Measurements from ENCODE around the gene WIPF1. TPM values are rescaled to one million over a fixed set of nuclear protein-coding genes. Genes with fewer than 3 reads are reported as not detected.

Gene WIPF1
- total RNA-seq, 1 experiment from 2014 or later = 6.4 TPM

DNA sequence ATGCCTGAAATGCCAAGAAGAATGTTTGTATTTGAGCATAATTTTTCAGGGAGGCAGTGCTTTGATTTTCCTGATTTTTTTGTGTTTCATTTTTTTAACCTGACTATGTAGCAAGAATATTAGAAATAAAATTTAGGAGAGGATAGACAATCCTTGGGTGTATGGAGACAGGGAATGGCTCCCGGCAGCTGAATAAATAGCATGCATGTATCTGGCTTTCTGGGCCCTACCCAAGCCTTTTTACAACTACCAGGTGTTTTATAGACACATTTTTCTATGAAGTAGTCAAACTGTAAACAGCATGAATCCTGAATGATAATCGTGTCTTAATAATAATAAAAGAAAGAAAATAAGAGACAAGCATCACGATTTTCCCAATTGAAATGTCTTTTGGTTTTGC is 52.4 kb downstream of the WIPF1 start (continued):
- no peak for TF ChIP-seq SMAD4 (CRISPR knock-in tag; IDR thresholded peaks at IDR 0.05)
- TF ChIP-seq ZNF423 (CRISPR knock-in tag; IDR thresholded peaks at IDR 0.05) = no peak
- TF ChIP-seq OVOL2 (CRISPR knock-in tag; IDR thresholded peaks at IDR 0.05; ENCODE audit: borderline replicate concordance) = no peak
- TF ChIP-seq, protein P1, sequence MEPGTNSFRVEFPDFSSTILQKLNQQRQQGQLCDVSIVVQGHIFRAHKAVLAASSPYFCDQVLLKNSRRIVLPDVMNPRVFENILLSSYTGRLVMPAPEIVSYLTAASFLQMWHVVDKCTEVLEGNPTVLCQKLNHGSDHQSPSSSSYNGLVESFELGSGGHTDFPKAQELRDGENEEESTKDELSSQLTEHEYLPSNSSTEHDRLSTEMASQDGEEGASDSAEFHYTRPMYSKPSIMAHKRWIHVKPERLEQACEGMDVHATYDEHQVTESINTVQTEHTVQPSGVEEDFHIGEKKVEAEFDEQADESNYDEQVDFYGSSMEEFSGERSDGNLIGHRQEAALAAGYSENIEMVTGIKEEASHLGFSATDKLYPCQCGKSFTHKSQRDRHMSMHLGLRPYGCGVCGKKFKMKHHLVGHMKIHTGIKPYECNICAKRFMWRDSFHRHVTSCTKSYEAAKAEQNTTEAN (CRISPR knock-in tag; IDR thresholded peaks at IDR 0.05) = no peak
- no peak for TF ChIP-seq SMAD3 (CRISPR knock-in tag; IDR thresholded peaks at IDR 0.05; ENCODE audit: borderline replicate concordance)
- TF ChIP-seq, protein P2, sequence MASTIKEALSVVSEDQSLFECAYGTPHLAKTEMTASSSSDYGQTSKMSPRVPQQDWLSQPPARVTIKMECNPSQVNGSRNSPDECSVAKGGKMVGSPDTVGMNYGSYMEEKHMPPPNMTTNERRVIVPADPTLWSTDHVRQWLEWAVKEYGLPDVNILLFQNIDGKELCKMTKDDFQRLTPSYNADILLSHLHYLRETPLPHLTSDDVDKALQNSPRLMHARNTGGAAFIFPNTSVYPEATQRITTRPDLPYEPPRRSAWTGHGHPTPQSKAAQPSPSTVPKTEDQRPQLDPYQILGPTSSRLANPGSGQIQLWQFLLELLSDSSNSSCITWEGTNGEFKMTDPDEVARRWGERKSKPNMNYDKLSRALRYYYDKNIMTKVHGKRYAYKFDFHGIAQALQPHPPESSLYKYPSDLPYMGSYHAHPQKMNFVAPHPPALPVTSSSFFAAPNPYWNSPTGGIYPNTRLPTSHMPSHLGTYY (CRISPR knock-in tag; IDR thresholded peaks at IDR 0.05) = no peak
- TF ChIP-seq, protein P3, sequence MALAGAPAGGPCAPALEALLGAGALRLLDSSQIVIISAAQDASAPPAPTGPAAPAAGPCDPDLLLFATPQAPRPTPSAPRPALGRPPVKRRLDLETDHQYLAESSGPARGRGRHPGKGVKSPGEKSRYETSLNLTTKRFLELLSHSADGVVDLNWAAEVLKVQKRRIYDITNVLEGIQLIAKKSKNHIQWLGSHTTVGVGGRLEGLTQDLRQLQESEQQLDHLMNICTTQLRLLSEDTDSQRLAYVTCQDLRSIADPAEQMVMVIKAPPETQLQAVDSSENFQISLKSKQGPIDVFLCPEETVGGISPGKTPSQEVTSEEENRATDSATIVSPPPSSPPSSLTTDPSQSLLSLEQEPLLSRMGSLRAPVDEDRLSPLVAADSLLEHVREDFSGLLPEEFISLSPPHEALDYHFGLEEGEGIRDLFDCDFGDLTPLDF (CRISPR knock-in tag; IDR thresholded peaks at IDR 0.05) = no peak
- no peak for TF ChIP-seq ZNF232 (CRISPR knock-in tag; IDR thresholded peaks at IDR 0.05)
- TF ChIP-seq, protein P4, sequence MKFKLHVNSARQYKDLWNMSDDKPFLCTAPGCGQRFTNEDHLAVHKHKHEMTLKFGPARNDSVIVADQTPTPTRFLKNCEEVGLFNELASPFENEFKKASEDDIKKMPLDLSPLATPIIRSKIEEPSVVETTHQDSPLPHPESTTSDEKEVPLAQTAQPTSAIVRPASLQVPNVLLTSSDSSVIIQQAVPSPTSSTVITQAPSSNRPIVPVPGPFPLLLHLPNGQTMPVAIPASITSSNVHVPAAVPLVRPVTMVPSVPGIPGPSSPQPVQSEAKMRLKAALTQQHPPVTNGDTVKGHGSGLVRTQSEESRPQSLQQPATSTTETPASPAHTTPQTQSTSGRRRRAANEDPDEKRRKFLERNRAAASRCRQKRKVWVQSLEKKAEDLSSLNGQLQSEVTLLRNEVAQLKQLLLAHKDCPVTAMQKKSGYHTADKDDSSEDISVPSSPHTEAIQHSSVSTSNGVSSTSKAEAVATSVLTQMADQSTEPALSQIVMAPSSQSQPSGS (CRISPR knock-in tag; IDR thresholded peaks at IDR 0.05; ENCODE audit: borderline replicate concordance, low read depth) = no peak
- TF ChIP-seq, protein P5, sequence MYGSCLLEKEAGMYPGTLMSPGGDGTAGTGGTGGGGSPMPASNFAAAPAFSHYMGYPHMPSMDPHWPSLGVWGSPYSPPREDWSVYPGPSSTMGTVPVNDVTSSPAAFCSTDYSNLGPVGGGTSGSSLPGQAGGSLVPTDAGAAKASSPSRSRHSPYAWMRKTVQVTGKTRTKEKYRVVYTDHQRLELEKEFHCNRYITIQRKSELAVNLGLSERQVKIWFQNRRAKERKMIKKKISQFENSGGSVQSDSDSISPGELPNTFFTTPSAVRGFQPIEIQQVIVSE (CRISPR knock-in tag; IDR thresholded peaks at IDR 0.05; ENCODE audit: borderline replicate concordance) = no peak

DNA sequence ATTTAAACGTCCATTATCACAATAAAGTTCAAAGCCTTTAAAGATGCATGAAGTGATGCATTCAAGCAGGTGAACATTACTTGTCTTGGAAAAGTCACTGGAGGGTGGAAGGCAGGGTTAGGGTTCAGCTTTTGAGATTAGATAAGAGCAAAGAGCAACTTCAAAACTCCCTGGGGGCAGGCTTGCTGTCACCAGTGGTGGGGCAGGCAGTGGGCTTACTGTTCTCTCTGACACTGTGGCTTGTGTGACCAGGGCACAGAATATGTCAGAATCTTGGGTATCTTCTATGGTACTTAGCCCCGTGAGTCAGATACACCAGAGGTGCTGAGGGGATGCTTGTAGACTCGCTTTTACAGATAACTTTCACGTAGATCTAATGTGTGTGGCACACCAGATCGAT is 52.8 kb downstream of the WIPF1 start:
- DNase-seq (ENCODE audit: low spot score) (no peak), ATAC-seq (no peak)
- Mint-ChIP-seq H3K36me3 (no peaks in the 10 kb centered on the region), H3K27ac (no peak overlapping the region), H3K9me3 (peaks cover 15% of the 10 kb centered on the region), H3K4me3 (no peak overlapping the region), H3K4me1 (peaks cover 9% of the 10 kb centered on the region), H3K27me3 (ENCODE audit: low read depth) (no peaks in the 10 kb centered on the region; the same call in 1 of the 2 replicates)
- TF ChIP-seq TEAD1 (CRISPR knock-in tag; IDR thresholded peaks at IDR 0.05) = no peak
- TF ChIP-seq ZNF138 (CRISPR knock-in tag; conservative IDR thresholded peaks at IDR 0.05) = no peak
- no peak for TF ChIP-seq ETV6 (CRISPR knock-in tag; IDR thresholded peaks at IDR 0.05)
- TF ChIP-seq ZNF121 (CRISPR knock-in tag; IDR thresholded peaks at IDR 0.05) = no peak
- TF ChIP-seq ZNF416 (CRISPR knock-in tag; IDR thresholded peaks at IDR 0.05) = no peak
- no peak for TF ChIP-seq SMAD3 (CRISPR knock-in tag; IDR thresholded peaks at IDR 0.05; ENCODE audit: borderline replicate concordance)
- TF ChIP-seq EMX1 (CRISPR knock-in tag; IDR thresholded peaks at IDR 0.05) = no peak
- TF ChIP-seq GRHL2 (CRISPR knock-in tag; IDR thresholded peaks at IDR 0.05; ENCODE audit: insufficient replicate concordance, severe bottlenecking) = no peak
- TF ChIP-seq, protein P6, sequence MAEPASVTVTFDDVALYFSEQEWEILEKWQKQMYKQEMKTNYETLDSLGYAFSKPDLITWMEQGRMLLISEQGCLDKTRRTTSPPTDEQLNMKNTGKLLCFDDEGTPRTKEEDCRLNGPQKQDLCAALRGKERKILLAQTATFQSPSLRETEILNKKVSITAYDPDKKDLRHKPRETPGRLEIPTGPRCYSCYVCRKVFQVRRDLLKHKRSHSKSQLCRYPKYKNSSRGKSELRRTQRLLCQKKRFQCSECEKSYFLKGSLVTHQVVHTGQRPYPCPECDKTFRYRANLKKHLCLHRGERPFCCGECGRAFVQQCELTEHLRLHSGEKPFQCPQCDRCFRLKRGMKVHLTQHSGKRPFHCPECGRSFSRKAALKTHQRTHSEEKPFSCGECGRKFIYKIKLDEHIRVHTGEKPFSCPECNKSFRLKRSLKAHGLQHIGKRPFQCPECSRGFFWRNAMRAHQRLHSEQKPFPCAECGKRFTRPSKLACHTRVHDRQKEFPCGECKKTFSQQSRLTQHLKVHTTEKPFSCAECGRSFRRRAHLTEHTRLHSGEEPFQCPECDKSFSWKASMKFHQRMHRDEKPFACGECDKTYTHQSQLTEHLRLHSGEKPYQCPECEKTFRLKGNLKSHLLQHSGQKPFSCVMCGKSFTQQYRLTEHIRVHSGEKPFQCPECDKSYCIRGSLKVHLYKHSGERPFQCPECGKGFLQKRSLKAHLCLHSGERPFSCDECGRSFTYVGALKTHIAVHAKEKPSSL (CRISPR knock-in tag; conservative IDR thresholded peaks at IDR 0.05) = no peak
- no peak for TF ChIP-seq CREM (CRISPR knock-in tag; IDR thresholded peaks at IDR 0.05)
- TF ChIP-seq, protein P7, sequence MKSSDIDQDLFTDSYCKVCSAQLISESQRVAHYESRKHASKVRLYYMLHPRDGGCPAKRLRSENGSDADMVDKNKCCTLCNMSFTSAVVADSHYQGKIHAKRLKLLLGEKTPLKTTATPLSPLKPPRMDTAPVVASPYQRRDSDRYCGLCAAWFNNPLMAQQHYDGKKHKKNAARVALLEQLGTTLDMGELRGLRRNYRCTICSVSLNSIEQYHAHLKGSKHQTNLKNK (CRISPR knock-in tag; IDR thresholded peaks at IDR 0.05) = no peak
- TF ChIP-seq, protein P8, sequence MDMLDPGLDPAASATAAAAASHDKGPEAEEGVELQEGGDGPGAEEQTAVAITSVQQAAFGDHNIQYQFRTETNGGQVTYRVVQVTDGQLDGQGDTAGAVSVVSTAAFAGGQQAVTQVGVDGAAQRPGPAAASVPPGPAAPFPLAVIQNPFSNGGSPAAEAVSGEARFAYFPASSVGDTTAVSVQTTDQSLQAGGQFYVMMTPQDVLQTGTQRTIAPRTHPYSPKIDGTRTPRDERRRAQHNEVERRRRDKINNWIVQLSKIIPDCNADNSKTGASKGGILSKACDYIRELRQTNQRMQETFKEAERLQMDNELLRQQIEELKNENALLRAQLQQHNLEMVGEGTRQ (CRISPR knock-in tag; IDR thresholded peaks at IDR 0.05) = no peak
- no peak for TF ChIP-seq ZNF671 (CRISPR knock-in tag; IDR thresholded peaks at IDR 0.05)
- TF ChIP-seq ELF4 (CRISPR knock-in tag; IDR thresholded peaks at IDR 0.05; ENCODE audit: low read depth) = no peak
- TF ChIP-seq, protein P9, sequence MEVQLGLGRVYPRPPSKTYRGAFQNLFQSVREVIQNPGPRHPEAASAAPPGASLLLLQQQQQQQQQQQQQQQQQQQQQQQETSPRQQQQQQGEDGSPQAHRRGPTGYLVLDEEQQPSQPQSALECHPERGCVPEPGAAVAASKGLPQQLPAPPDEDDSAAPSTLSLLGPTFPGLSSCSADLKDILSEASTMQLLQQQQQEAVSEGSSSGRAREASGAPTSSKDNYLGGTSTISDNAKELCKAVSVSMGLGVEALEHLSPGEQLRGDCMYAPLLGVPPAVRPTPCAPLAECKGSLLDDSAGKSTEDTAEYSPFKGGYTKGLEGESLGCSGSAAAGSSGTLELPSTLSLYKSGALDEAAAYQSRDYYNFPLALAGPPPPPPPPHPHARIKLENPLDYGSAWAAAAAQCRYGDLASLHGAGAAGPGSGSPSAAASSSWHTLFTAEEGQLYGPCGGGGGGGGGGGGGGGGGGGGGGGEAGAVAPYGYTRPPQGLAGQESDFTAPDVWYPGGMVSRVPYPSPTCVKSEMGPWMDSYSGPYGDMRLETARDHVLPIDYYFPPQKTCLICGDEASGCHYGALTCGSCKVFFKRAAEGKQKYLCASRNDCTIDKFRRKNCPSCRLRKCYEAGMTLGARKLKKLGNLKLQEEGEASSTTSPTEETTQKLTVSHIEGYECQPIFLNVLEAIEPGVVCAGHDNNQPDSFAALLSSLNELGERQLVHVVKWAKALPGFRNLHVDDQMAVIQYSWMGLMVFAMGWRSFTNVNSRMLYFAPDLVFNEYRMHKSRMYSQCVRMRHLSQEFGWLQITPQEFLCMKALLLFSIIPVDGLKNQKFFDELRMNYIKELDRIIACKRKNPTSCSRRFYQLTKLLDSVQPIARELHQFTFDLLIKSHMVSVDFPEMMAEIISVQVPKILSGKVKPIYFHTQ (CRISPR knock-in tag; IDR thresholded peaks at IDR 0.05) = no peak
- no peak for TF ChIP-seq MYBL2 (CRISPR knock-in tag; IDR thresholded peaks at IDR 0.05)
- ChIA-PET CTCF (interaction anchor here (1.3 kb wide), 1 partner anchor 82 kb away, joined by 3 read pairs; no protein-coding TSS in a partner anchor), POLR2A (no interaction called here)

Measured in WTC11 (cell line).